Fibroblast of mammary gland (primary cell): Measurements from ENCODE around the gene UFD1.

Source experiments
- DNase-seq: peaks from one replicate; pipeline ENCODE4 v3.0.0-alpha.2; 2010; ENCODE audit warnings: low read depth
- H3K4me3 ChIP-seq: 2 replicates; pipeline ENCODE4 v1.5.1; 2011; ENCODE audit warnings: low read depth, mild to moderate bottlenecking, low read length, moderate library complexity; ENCODE audit not compliant: control insufficient read depth
- CTCF ChIP-seq: conservative IDR thresholded peaks from 2 replicates; pipeline ENCODE4 v1.5.1; 2011; ENCODE audit warnings: low read depth, low read length, inconsistent platforms; ENCODE audit not compliant: control insufficient read depth, insufficient read depth

UFD1 gene

GRCh38 chr22:19430890-19431541 is 48.0 kb downstream of the UFD1 start:
- peak; percentile 25 for DNase-seq
- peak overlapping the region; percentile 88 for H3K4me3 ChIP-seq
- peak; percentile 16 for TF ChIP-seq CTCF

- DNase-seq: peak; percentile 80
- no peak for TF ChIP-seq CTCF
- H3K4me3 ChIP-seq: peak overlapping the region; percentile 88
These were observed 48.8 kb downstream of the UFD1 start for GRCh38 chr22:19429950-19430889.

- no peak overlapping the region for H3K4me3 ChIP-seq
- no peak for TF ChIP-seq CTCF
- no peak for DNase-seq
These were observed 54.9 kb downstream of the UFD1 start for GRCh38 chr22:19424186-19424500.

- H3K4me3 ChIP-seq: no peak overlapping the region
- DNase-seq: no peak
These were observed 56.3 kb downstream of the UFD1 start for GRCh38 chr22:19422440-19423301.

GRCh38 chr22:19420321-19420720 is 58.7 kb downstream of the UFD1 start:
- DNase-seq: no peak
- H3K4me3 ChIP-seq: no peak overlapping the region
- no peak for TF ChIP-seq CTCF

More at GRCh38 chr22:19422440-19423301, 56.3 kb downstream of the UFD1 start:
- TF ChIP-seq CTCF: no peak

GRCh38 chr22:19419464-19420178 is 59.4 kb downstream of the UFD1 start:
- DNase-seq: no peak
- H3K4me3 ChIP-seq: no peak overlapping the region
- TF ChIP-seq CTCF: no peak
